GM23338 (cell line): Measurements from ENCODE around the gene FMNL1. TPM values are rescaled to one million over a fixed set of nuclear protein-coding genes. Genes with fewer than 3 reads are reported as not detected.

ENCODE experiments used
- ATAC-seq: fragments of 200-7000 bp; cut with Tn5 transposase; 3 replicates; pipeline ENCODE4 v1.9.1; 2020
- DNase-seq: peaks from one replicate; pipeline ENCODE4 v3.0.0-alpha.2; 2015; ENCODE audit warnings: low spot score
- H2AFZ ChIP-seq: fragments of 200-600 bp; sonication (generic); 2 replicates; pipeline ENCODE4 v1.8.0; 2016; ENCODE audit warnings: antibody characterized with exemption, mild to moderate bottlenecking, moderate library complexity
- H3F3A ChIP-seq: fragments of 200-600 bp; sonication (generic); replicated peaks from 2 replicates; pipeline ENCODE4 v1.8.0; 2017; ENCODE audit warnings: antibody characterized with exemption, mixed run types, low read depth
- H3K27ac ChIP-seq: fragments of 200-600 bp; sonication (generic); 2 replicates; pipeline ENCODE4 v1.6.1; 2016; ENCODE audit warnings: low read depth
- H3K27me3 ChIP-seq: fragments of 200-600 bp; sonication (generic); 2 replicates; pipeline ENCODE4 v1.8.0; 2016; ENCODE audit warnings: mild to moderate bottlenecking, mixed run types, moderate library complexity; ENCODE audit not compliant: insufficient read depth
- H3K36me3 ChIP-seq: fragments of 200-600 bp; sonication (generic); 2 replicates; pipeline ENCODE4 v1.8.0; 2016; ENCODE audit warnings: mild to moderate bottlenecking; ENCODE audit not compliant: insufficient read depth
- H3K4me1 ChIP-seq: fragments of 200-600 bp; sonication (generic); 2 replicates; pipeline ENCODE4 v1.8.0; 2016; ENCODE audit warnings: mild to moderate bottlenecking, moderate library complexity; ENCODE audit not compliant: insufficient read depth
- H3K4me2 ChIP-seq: fragments of 200-600 bp; sonication (generic); 2 replicates; pipeline ENCODE4 v1.7.1; 2017; ENCODE audit warnings: mixed run types
- H3K4me3 ChIP-seq: fragments of 200-600 bp; sonication (generic); 2 replicates; pipeline ENCODE4 v1.6.1; 2016; ENCODE audit warnings: mixed run types
- H3K79me2 ChIP-seq: fragments of 200-600 bp; sonication (generic); replicated peaks from 2 replicates; pipeline ENCODE4 v1.8.0; 2017; ENCODE audit warnings: mild to moderate bottlenecking; ENCODE audit not compliant: insufficient read depth
- H3K9me2 ChIP-seq: fragments of 200-600 bp; sonication (generic); 2 replicates; pipeline ENCODE4 v1.8.0; 2017; ENCODE audit not compliant: insufficient read depth
- H4K20me1 ChIP-seq: fragments of 200-600 bp; sonication (generic); replicated peaks from 2 replicates; pipeline ENCODE4 v1.8.0; 2017; ENCODE audit warnings: mild to moderate bottlenecking; ENCODE audit not compliant: insufficient read depth
- H3K27ac Mint-ChIP-seq: 2 replicates; pipeline ENCODE4 v1.8.0; 2020; ENCODE audit warnings: inconsistent platforms, mild to moderate bottlenecking, moderate library complexity, mixed read lengths
- H3K27me3 Mint-ChIP-seq: 3 replicates; pipeline ENCODE4 v1.8.0; 2022; ENCODE audit warnings: low read depth, mild to moderate bottlenecking, moderate library complexity, mixed read lengths, inconsistent platforms; ENCODE audit not compliant: insufficient read depth, poor library complexity
- H3K36me3 Mint-ChIP-seq: 3 replicates; pipeline ENCODE4 v1.8.0; 2021; ENCODE audit warnings: low read depth, mild to moderate bottlenecking, inconsistent platforms, moderate library complexity, mixed read lengths
- H3K4me1 Mint-ChIP-seq: 3 replicates; pipeline ENCODE4 v1.8.0; 2020; ENCODE audit warnings: mild to moderate bottlenecking, inconsistent platforms, mixed read lengths
- H3K4me3 Mint-ChIP-seq: 3 replicates; pipeline ENCODE4 v1.8.0; 2021; ENCODE audit warnings: moderate library complexity, mild to moderate bottlenecking, inconsistent platforms, mixed read lengths
- H3K9me3 Mint-ChIP-seq: 3 replicates; pipeline ENCODE4 v1.8.0; 2020; ENCODE audit warnings: moderate library complexity, mild to moderate bottlenecking, inconsistent platforms, mixed read lengths
- CREB1 ChIP-seq: fragments of 250-450 bp; sonication (Bioruptor Pico); IDR thresholded peaks from 2 replicates; pipeline ENCODE4 v1.5.0; 2020; ENCODE audit warnings: low read depth, mild to moderate bottlenecking, moderate library complexity
- EZH2 ChIP-seq: fragments of 200-600 bp; sonication (generic); IDR thresholded peaks from one replicate; pipeline ENCODE4 v1.8.0; 2017; ENCODE audit warnings: antibody characterized with exemption, mild to moderate bottlenecking, low read depth; ENCODE audit not compliant: unreplicated experiment
- EZH2phosphoT487 ChIP-seq: fragments of 200-600 bp; sonication (generic); IDR thresholded peaks from one replicate; pipeline ENCODE4 v1.8.1; 2018; ENCODE audit warnings: antibody characterized with exemption; ENCODE audit not compliant: unreplicated experiment
- JUNB ChIP-seq: IDR thresholded peaks from one replicate; pipeline ENCODE4 v1.6.1; 2016; ENCODE audit warnings: antibody characterized with exemption; ENCODE audit not compliant: unreplicated experiment
- NANOG ChIP-seq: IDR thresholded peaks from 2 replicates; pipeline ENCODE4 v1.6.1; 2016; ENCODE audit warnings: antibody characterized with exemption, borderline replicate concordance
- ZNF114 ChIP-seq: fragments of 250-450 bp; sonication (Bioruptor Pico); IDR thresholded peaks from 2 replicates; pipeline ENCODE4 v1.5.0; 2020; ENCODE audit warnings: mild to moderate bottlenecking, moderate library complexity
- polyA plus RNA-seq: library from polyadenylated mRNA; unstranded; fragments of >200 nt; fragmentation: Nextera tagmentation; extraction: Ambion mirVana; gene quantifications from 2 replicates; pipeline ENCODE4 v1.2.1, GENCODE V29; 2016
- total RNA-seq: library from RNA; depleted of rRNA; stranded (reverse); fragments of >200 nt; shearing (Covaris generic); gene quantifications from 2 replicates; pipeline ENCODE4 v1.2.3, GENCODE V29; 2014
- TF ChIP-seq, protein P1 (sequence below), 2 experiments: fragments of 200-600 bp in 1 of 2; sonication (generic) in 1 of 2; conservative IDR thresholded peaks; 2 replicates each; pipeline versions ENCODE4 v1.5.1 to v1.6.1; 2016 to 2017; ENCODE audit warnings: antibody characterized with exemption in 2 of 2, low read depth in 2 of 2, mild to moderate bottlenecking in 2 of 2, moderate library complexity in 1 of 2
- TF ChIP-seq, protein P2 (sequence below): fragments of 250-450 bp; sonication (Bioruptor Pico); IDR thresholded peaks from 2 replicates; pipeline ENCODE4 v1.5.0; 2020; ENCODE audit warnings: mild to moderate bottlenecking, moderate library complexity
- TF ChIP-seq, protein P3 (sequence below): IDR thresholded peaks from one replicate; pipeline ENCODE4 v1.6.1; 2018; ENCODE audit warnings: antibody characterized with exemption; ENCODE audit not compliant: unreplicated experiment

Gene FMNL1
- total and polyA plus RNA-seq, 2 experiments from 2014 or later, result 6.6 to 9.3 TPM

DNA sequence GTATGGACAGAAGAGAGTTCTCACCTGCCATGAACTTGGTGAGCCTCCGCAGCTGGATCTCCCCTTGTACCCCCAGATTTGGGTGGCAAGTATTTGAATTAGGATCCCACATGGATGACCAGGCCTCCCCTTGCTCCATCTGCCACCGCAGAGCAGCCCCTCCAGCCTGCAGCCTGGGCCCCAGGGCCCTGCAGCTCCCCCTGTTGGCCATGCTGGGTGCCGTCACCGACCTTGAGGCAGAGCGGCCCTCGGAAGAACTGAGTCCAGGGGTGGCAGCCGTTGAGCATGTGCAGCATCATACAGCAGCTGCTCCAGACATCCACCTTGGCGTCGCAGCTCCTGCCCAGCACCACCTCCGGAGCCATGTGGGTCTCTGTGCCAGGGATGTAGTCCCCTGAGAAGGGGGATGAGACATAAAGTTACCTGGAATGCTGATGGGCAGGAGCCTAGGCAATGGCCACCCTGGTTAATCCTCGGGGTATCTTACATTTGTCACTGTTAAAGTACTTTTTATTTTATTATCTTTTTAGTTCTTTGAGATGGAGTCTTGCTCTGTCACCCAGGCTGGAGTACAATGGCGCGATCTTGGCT, 49.2 kb downstream of the FMNL1 start:
- ATAC-seq (peak; percentile 97), DNase-seq (peak; percentile 75)
- Mint-ChIP-seq H3K4me3 (no peak overlapping the region), H3K27ac (no peak overlapping the region), H3K27me3 (peaks cover 3% of the 10 kb centered on the region), H3K9me3 (no peaks in the 10 kb centered on the region), H3K36me3 (peaks cover 35% of the 10 kb centered on the region), H3K4me1 (peaks cover 8% of the 10 kb centered on the region)
- Histone ChIP-seq H3F3A (no peaks in the 10 kb centered on the region; the same call in 1 of the 2 replicates), H3K4me3 (no peak overlapping the region), H3K27ac (no peak overlapping the region), H4K20me1 (no peaks in the 10 kb centered on the region; the same call in 1 of the 2 replicates), H3K9me2 (no peaks in the 10 kb centered on the region), H3K36me3 (no peaks in the 10 kb centered on the region), H3K27me3 (no peaks in the 10 kb centered on the region), H3K4me1 (no peaks in the 10 kb centered on the region), H2AFZ (no peak overlapping the region), H3K4me2 (no peak overlapping the region), H3K79me2 (no peaks in the 10 kb centered on the region)
- TF ChIP-seq, protein P1, sequence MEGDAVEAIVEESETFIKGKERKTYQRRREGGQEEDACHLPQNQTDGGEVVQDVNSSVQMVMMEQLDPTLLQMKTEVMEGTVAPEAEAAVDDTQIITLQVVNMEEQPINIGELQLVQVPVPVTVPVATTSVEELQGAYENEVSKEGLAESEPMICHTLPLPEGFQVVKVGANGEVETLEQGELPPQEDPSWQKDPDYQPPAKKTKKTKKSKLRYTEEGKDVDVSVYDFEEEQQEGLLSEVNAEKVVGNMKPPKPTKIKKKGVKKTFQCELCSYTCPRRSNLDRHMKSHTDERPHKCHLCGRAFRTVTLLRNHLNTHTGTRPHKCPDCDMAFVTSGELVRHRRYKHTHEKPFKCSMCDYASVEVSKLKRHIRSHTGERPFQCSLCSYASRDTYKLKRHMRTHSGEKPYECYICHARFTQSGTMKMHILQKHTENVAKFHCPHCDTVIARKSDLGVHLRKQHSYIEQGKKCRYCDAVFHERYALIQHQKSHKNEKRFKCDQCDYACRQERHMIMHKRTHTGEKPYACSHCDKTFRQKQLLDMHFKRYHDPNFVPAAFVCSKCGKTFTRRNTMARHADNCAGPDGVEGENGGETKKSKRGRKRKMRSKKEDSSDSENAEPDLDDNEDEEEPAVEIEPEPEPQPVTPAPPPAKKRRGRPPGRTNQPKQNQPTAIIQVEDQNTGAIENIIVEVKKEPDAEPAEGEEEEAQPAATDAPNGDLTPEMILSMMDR (conservative IDR thresholded peaks at IDR 0.05; ENCODE audit: low read depth in 2 of 2), result peak; percentile 89 to 96
- TF ChIP-seq, protein P2, sequence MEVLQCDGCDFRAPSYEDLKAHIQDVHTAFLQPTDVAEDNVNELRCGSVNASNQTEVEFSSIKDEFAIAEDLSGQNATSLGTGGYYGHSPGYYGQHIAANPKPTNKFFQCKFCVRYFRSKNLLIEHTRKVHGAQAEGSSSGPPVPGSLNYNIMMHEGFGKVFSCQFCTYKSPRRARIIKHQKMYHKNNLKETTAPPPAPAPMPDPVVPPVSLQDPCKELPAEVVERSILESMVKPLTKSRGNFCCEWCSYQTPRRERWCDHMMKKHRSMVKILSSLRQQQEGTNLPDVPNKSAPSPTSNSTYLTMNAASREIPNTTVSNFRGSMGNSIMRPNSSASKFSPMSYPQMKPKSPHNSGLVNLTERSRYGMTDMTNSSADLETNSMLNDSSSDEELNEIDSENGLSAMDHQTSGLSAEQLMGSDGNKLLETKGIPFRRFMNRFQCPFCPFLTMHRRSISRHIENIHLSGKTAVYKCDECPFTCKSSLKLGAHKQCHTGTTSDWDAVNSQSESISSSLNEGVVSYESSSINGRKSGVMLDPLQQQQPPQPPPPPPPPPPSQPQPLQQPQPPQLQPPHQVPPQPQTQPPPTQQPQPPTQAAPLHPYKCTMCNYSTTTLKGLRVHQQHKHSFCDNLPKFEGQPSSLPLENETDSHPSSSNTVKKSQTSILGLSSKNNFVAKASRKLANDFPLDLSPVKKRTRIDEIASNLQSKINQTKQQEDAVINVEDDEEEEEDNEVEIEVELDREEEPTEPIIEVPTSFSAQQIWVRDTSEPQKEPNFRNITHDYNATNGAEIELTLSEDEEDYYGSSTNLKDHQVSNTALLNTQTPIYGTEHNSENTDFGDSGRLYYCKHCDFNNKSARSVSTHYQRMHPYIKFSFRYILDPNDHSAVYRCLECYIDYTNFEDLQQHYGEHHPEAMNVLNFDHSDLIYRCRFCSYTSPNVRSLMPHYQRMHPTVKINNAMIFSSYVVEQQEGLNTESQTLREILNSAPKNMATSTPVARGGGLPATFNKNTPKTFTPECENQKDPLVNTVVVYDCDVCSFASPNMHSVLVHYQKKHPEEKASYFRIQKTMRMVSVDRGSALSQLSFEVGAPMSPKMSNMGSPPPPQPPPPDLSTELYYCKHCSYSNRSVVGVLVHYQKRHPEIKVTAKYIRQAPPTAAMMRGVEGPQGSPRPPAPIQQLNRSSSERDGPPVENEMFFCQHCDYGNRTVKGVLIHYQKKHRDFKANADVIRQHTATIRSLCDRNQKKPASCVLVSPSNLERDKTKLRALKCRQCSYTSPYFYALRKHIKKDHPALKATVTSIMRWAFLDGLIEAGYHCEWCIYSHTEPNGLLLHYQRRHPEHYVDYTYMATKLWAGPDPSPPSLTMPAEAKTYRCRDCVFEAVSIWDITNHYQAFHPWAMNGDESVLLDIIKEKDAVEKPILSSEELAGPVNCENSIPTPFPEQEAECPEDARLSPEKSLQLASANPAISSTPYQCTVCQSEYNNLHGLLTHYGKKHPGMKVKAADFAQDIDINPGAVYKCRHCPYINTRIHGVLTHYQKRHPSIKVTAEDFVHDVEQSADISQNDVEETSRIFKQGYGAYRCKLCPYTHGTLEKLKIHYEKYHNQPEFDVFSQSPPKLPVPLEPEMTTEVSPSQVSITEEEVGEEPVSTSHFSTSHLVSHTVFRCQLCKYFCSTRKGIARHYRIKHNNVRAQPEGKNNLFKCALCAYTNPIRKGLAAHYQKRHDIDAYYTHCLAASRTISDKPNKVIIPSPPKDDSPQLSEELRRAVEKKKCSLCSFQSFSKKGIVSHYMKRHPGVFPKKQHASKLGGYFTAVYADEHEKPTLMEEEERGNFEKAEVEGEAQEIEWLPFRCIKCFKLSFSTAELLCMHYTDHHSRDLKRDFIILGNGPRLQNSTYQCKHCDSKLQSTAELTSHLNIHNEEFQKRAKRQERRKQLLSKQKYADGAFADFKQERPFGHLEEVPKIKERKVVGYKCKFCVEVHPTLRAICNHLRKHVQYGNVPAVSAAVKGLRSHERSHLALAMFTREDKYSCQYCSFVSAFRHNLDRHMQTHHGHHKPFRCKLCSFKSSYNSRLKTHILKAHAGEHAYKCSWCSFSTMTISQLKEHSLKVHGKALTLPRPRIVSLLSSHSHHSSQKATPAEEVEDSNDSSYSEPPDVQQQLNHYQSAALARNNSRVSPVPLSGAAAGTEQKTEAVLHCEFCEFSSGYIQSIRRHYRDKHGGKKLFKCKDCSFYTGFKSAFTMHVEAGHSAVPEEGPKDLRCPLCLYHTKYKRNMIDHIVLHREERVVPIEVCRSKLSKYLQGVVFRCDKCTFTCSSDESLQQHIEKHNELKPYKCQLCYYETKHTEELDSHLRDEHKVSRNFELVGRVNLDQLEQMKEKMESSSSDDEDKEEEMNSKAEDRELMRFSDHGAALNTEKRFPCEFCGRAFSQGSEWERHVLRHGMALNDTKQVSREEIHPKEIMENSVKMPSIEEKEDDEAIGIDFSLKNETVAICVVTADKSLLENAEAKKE (CRISPR knock-in tag), result no peak

DNA sequence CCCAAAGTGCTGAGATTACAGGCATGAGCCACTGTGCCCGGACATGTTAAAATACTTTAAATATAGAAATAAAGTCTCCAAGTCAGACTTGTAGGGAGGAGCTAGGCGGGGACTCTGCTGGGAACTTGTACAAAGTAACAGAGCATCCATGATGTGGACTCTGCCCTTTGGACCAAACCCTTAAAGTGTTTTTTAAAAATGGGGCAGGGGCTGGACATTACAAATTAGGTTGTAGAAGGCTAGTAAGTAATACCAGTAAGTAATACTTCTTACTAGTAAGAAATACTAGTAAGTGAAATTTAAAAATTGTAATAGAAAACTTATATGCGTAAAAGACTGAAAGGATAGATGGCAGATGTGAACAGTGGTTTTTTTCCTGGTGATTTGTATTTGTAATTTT, 49.9 kb downstream of the FMNL1 start:
- DNase-seq (no peak), ATAC-seq (no peak)
- H3K27me3 Mint-ChIP-seq, result peaks cover 3% of the 10 kb centered on the region
- no peaks in the 10 kb centered on the region for H3K9me2 ChIP-seq
- H3K79me2 ChIP-seq, result no peaks in the 10 kb centered on the region
- H3K4me1 Mint-ChIP-seq, result peaks cover 8% of the 10 kb centered on the region
- no peaks in the 10 kb centered on the region; the same call in 1 of the 2 replicates for H4K20me1 ChIP-seq
- H3K4me3 Mint-ChIP-seq, result no peak overlapping the region
- no peak overlapping the region for H3K27ac ChIP-seq
- no peaks in the 10 kb centered on the region for H3F3A ChIP-seq
- no peaks in the 10 kb centered on the region for H3K27me3 ChIP-seq
- no peak overlapping the region for H3K4me2 ChIP-seq
- H3K36me3 Mint-ChIP-seq, result peaks cover 31% of the 10 kb centered on the region
- no peak overlapping the region for H2AFZ ChIP-seq
- H3K36me3 ChIP-seq, result no peaks in the 10 kb centered on the region
- H3K27ac Mint-ChIP-seq, result no peak overlapping the region
- H3K9me3 Mint-ChIP-seq, result no peaks in the 10 kb centered on the region
- no peak overlapping the region for H3K4me3 ChIP-seq
- H3K4me1 ChIP-seq, result no peaks in the 10 kb centered on the region
- no peak for TF ChIP-seq EZH2phosphoT487
- TF ChIP-seq, protein P3, sequence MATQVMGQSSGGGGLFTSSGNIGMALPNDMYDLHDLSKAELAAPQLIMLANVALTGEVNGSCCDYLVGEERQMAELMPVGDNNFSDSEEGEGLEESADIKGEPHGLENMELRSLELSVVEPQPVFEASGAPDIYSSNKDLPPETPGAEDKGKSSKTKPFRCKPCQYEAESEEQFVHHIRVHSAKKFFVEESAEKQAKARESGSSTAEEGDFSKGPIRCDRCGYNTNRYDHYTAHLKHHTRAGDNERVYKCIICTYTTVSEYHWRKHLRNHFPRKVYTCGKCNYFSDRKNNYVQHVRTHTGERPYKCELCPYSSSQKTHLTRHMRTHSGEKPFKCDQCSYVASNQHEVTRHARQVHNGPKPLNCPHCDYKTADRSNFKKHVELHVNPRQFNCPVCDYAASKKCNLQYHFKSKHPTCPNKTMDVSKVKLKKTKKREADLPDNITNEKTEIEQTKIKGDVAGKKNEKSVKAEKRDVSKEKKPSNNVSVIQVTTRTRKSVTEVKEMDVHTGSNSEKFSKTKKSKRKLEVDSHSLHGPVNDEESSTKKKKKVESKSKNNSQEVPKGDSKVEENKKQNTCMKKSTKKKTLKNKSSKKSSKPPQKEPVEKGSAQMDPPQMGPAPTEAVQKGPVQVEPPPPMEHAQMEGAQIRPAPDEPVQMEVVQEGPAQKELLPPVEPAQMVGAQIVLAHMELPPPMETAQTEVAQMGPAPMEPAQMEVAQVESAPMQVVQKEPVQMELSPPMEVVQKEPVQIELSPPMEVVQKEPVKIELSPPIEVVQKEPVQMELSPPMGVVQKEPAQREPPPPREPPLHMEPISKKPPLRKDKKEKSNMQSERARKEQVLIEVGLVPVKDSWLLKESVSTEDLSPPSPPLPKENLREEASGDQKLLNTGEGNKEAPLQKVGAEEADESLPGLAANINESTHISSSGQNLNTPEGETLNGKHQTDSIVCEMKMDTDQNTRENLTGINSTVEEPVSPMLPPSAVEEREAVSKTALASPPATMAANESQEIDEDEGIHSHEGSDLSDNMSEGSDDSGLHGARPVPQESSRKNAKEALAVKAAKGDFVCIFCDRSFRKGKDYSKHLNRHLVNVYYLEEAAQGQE, result no peak
- TF ChIP-seq EZH2, result no peak
- TF ChIP-seq NANOG, result no peak
- no peak for TF ChIP-seq JUNB
- TF ChIP-seq CREB1 (CRISPR knock-in tag), result no peak
- no peak for TF ChIP-seq ZNF114 (CRISPR knock-in tag)
